Vagina (tissue), 2 donors: Measurements from ENCODE around the gene CDKL1. TPM values are rescaled to one million over a fixed set of nuclear protein-coding genes. Genes with fewer than 3 reads are reported as not detected.

Experiments used
- DNase-seq, 2 donors: peaks; one replicate each; pipeline ENCODE4 v3.0.0-alpha.2; 2017; ENCODE audit errors: extremely low spot score in 2 of 2
- H3K27ac ChIP-seq: fragments of 200-600 bp; sonication (generic); one replicate; pipeline ENCODE4 v1.5.1; 2019
- H3K27me3 ChIP-seq: fragments of 200-600 bp; sonication (generic); one replicate; pipeline ENCODE4 v1.5.1; 2019
- H3K36me3 ChIP-seq, 2 donors: fragments of 200-600 bp; sonication (generic); one replicate each; pipeline ENCODE4 v1.5.1; 2017 to 2019
- H3K4me1 ChIP-seq: fragments of 200-600 bp; sonication (generic); one replicate; pipeline ENCODE4 v1.5.1; 2019
- H3K4me3 ChIP-seq, 2 donors: fragments of 200-600 bp; sonication (generic); 1 replicate in 1 of 2; 2 replicates in 1 of 2; pipeline ENCODE4 v1.5.1; 2016 to 2019
- H3K9me3 ChIP-seq: fragments of 200-600 bp; sonication (generic); one replicate; pipeline ENCODE4 v1.5.1; 2019
- CTCF ChIP-seq, 3 experiments: fragments of 450-650 bp in 2 of 3; fragments of 200-600 bp in 1 of 3; sonication (generic) in 1 of 3; IDR thresholded peaks; one replicate each; pipeline ENCODE4 v1.5.1; 2017 to 2019; ENCODE audit warnings: antibody characterized with exemption in 3 of 3, mild to moderate bottlenecking in 2 of 3, moderate library complexity in 2 of 3
- POLR2A ChIP-seq, 2 donors: fragments of 450-650 bp; IDR thresholded peaks; one replicate each; pipeline ENCODE4 v1.6.1; 2017; ENCODE audit warnings: antibody characterized with exemption in 2 of 2, mild to moderate bottlenecking in 2 of 2, moderate library complexity in 2 of 2
- POLR2AphosphoS5 ChIP-seq, 2 donors: sonication (generic); formaldehyde crosslinking; IDR thresholded peaks; one replicate each; pipeline ENCODE4 v1.9.0; 2017; ENCODE audit warnings: antibody characterized with exemption in 2 of 2, mild to moderate bottlenecking in 2 of 2, low read depth in 1 of 2; ENCODE audit not compliant: insufficient read depth in 1 of 2
- intact Hi-C: fragments of 100-400 bp; cut with DNase I; formaldehyde crosslinking; loops from one replicate; pipeline ENCODE4 v1.15.1; 2023
- total RNA-seq: library from RNA; depleted of rRNA; stranded (reverse); fragments of >200 nt; gene quantifications from one replicate; pipeline ENCODE4 v1.2.3, GENCODE V29; 2016

The CDKL1 gene
- total RNA-seq, 1 donor from 2014 or later, result 30.7 TPM

- no peaks in the 10 kb centered on the region for H3K9me3 ChIP-seq
- DNase-seq, result peak in 1 of 2 donors; percentile 93
- no peaks in the 10 kb centered on the region for H3K27me3 ChIP-seq
- no peaks in the 10 kb centered on the region for H3K36me3 ChIP-seq
- H3K4me1 ChIP-seq, result peaks cover 17% of the 10 kb centered on the region
- peak within 1 kb of the TSS; percentile 93 for H3K27ac ChIP-seq
- TF ChIP-seq POLR2AphosphoS5 (IDR thresholded peaks at IDR 0.05; ENCODE audit: insufficient read depth in 1 of 2, low read depth in 1 of 2), result peak; percentile 67 to 95
- TF ChIP-seq POLR2A (IDR thresholded peaks at IDR 0.05), result peak in 1 of 2 donors; percentile 38
- no peak for TF ChIP-seq CTCF (IDR thresholded peaks at IDR 0.05)
- intact Hi-C loops, result no loop called here
- peak within 1 kb of the TSS; percentile 84 to 87 for H3K4me3 ChIP-seq
Measured at GRCh38 chr14:50311972-50312733, 84.5 kb downstream of the CDKL1 start, which contains the start of the genes DMAC2L and L2HGDH. Gene DMAC2L (plus strand): TSS chr14:50312324. CDS start chr14:50321488, 9,164 bp downstream. Gene L2HGDH (minus strand): TSS chr14:50312229. CDS start chr14:50312150, 79 bp downstream.

GRCh38 chr14:50311337-50311971 lies 85.2 kb downstream of the CDKL1 start:
- no peaks in the 10 kb centered on the region for H3K36me3 ChIP-seq
- H3K4me3 ChIP-seq, result peak overlapping the region; percentile 84 to 87
- no peak for DNase-seq
- TF ChIP-seq POLR2A (IDR thresholded peaks at IDR 0.05), result no peak
- TF ChIP-seq POLR2AphosphoS5 (IDR thresholded peaks at IDR 0.05; ENCODE audit: insufficient read depth in 1 of 2, low read depth in 1 of 2), result no peak
- no peak for TF ChIP-seq CTCF (IDR thresholded peaks at IDR 0.05)
- H3K27me3 ChIP-seq, result no peaks in the 10 kb centered on the region
- peak overlapping the region; percentile 93 for H3K27ac ChIP-seq
- peaks cover 17% of the 10 kb centered on the region for H3K4me1 ChIP-seq
- no peaks in the 10 kb centered on the region for H3K9me3 ChIP-seq
- intact Hi-C loops, result no loop called here

GRCh38 chr14:50310445-50310844 lies 86.2 kb downstream of the CDKL1 start:
- H3K4me3 ChIP-seq, result no peak overlapping the region
- TF ChIP-seq POLR2AphosphoS5 (IDR thresholded peaks at IDR 0.05; ENCODE audit: insufficient read depth in 1 of 2, low read depth in 1 of 2) (no peak), POLR2A (IDR thresholded peaks at IDR 0.05) (no peak), CTCF (IDR thresholded peaks at IDR 0.05) (no peak)
- intact Hi-C loops, result no loop called here
- no peak overlapping the region for H3K27ac ChIP-seq
- H3K4me1 ChIP-seq, result peaks cover 17% of the 10 kb centered on the region
- H3K36me3 ChIP-seq, result no peaks in the 10 kb centered on the region
- no peak for DNase-seq
- H3K27me3 ChIP-seq, result no peaks in the 10 kb centered on the region
- H3K9me3 ChIP-seq, result no peaks in the 10 kb centered on the region

- no peak for DNase-seq
- TF ChIP-seq POLR2A (IDR thresholded peaks at IDR 0.05) (no peak), POLR2AphosphoS5 (IDR thresholded peaks at IDR 0.05; ENCODE audit: insufficient read depth in 1 of 2, low read depth in 1 of 2) (no peak), CTCF (IDR thresholded peaks at IDR 0.05) (no peak)
- intact Hi-C loops, result no loop called here
- no peaks in the 10 kb centered on the region for H3K9me3 ChIP-seq
- peaks cover 16% of the 10 kb centered on the region for H3K4me1 ChIP-seq
- H3K27ac ChIP-seq, result no peak overlapping the region
- H3K4me3 ChIP-seq, result no peak overlapping the region
- H3K36me3 ChIP-seq, result no peaks in the 10 kb centered on the region
- H3K27me3 ChIP-seq, result no peaks in the 10 kb centered on the region
Measured at GRCh38 chr14:50308363-50308915, 88.2 kb downstream of the CDKL1 start.
